HG03135 (cell line): ENCODE data around the gene BET1L.
A peak's percentile ranks its signal among the peaks of the same experiment; 100 is the strongest.

Source experiments
- ATAC-seq: cut with Tn5 transposase; IDR thresholded peaks from one replicate; pipeline ENCODE4 v1.9.1; 2021; ENCODE audit warnings: mild to moderate bottlenecking, moderate library complexity; ENCODE audit not compliant: unreplicated experiment

BET1L gene

DNA sequence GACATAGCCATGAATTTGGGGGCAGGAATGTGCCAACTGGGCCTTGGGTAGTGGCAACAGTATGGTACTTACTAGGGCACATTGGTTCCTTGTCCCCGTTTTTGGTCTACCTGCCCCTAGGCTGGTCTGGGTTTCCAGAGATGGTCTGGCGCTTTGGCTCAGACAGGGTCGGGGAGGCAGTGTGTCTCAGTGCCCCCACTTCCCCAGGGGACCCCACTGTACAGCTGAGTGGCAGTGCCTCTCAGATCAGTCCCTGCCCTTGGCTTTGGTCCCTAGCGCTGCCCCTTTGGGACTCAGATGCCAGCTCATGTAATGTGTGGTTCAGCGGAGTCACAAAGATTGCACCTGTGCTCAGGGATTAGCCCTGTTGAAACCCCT lies 3.6 kb upstream of the BET1L start:
- ATAC-seq: no peak

DNA sequence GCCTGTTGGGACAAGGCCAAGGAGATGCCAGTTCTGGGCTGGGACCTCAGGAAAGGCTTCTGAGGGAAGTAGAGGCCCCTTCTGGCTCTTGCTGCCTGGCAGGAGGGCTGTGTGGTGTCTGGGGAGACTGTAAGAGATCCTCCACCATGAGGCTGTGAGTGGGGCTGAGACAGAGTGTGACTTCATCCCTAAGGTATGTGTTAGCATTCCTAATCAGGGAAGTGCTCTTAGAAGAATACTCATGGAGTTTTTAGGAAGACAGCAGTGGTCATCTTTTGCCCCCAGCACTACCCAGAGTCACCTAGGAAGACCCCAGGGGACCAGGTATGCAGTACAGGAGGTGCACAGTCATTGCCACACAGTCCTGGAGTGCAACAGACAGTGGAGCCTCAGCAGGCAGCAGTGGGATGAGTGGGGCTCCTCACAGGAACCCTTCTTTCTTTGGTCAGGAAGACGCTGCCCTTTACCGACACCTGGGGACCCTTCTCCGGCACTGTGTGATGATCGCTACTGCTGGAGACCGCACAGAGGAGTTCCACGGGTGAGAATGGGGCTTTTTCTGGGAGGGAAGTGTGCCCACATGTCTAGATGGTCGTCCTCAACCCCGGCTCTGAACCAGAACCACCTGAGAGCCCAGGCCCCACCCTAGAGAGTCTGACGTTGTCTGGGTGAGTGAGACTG lies 3.1 kb upstream of the BET1L start:
- no peak for ATAC-seq

DNA sequence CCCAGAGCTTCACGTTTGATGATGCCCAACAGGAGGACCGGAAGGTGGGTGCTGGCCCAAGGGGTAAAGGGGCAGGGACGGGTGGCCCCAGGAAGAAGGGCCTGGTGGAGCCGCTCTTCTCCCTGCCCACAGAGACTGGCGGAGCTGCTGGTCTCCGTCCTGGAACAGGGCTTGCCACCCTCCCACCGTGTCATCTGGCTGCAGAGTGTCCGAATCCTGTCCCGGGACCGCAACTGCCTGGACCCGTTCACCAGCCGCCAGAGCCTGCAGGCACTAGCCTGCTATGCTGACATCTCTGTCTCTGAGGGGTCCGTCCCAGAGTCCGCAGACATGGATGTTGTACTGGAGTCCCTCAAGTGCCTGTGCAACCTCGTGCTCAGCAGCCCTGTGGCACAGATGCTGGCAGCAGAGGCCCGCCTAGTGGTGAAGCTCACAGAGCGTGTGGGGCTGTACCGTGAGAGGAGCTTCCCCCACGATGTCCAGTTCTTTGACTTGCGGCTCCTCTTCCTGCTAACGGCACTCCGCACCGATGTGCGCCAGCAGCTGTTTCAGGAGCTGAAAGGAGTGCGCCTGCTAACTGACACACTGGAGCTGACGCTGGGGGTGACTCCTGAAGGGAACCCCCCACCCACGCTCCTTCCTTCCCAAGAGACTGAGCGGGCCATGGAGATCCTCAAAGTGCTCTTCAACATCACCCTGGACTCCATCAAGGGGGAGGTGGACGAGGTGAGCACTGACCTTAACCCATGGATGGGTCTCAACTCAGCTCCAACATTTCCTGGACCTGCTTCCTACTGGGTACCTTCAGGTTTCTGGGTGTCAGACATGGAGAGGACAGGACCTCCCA lies 2.3 kb upstream of the BET1L start:
- ATAC-seq: no peak

GRCh38 chr11:208917-209260 lies 1.7 kb upstream of the BET1L start:
- no peak for ATAC-seq

- peak; percentile 35 for ATAC-seq
These were observed 1.1 kb upstream of the BET1L start for GRCh38 chr11:208181-208916.

DNA sequence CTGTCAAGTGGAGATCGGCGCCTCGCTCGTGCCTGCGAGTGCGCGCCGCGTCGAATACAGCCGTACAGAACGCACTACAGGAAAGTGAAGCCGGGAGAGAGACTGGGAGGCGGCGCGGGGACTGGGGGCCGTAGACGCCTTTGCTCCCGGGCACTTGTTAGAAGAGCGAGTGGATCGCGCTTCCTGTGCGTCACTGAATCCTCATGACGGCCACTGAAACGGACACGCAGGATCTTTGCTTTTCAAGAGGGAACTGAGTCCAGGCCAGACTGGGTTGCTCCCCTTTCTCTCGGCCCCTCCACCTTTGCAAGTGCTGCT lies 623 bp upstream of the BET1L start:
- peak; percentile 5 for ATAC-seq

DNA sequence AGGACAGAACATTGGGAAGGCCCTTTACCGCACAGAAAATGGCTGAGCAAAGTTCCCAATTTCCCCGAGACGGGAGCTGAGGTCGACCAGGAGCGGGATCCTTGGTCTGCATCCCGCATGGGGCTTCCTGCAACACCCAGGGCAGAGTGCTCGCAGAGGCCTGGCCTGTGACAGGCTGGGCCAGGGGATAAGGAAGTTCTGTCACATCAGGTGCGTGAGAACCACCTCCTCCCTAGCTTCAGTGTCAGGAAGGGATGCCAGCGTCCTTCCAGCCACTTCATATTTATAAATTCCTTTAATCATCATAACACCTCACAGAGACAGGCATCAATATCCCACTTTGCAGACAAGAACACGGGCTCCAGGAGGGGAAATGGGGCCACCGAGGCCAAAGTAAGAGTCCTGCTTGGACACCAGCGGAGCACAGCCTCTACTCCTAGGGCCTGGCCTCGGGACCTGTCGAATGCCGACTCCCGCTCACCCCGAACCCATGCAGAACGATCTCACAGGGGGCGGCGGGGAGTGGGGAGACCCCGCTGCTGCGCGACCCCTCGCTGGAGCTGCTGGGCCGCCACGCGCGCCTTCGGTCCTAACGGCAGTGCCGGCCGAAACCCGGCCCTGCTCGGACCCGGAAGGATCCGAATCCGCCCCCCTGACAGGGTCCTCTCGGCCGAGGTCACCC lies 532 bp downstream of the BET1L start:
- peak; percentile 2 for ATAC-seq

DNA sequence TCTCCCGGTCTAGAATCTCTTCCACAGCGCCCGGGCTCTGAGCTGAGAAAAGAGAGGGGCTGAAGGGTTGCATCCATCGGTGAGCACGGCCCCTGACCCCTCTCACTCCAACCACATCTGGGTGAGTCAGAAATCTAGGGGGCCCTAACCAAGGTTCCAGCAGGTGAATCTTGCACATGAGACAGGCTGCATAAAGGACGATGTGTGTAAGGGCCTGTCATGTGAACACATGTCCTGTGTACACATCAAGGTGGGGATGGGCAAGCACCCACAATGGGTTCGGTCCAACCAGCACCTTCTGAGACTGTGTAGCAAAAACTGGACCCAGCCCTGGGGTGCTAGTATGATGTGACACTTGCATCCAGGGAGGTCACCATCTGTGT lies 1.2 kb downstream of the BET1L start:
- no peak for ATAC-seq

GRCh38 chr11:205221-206001 lies 1.8 kb downstream of the BET1L start:
- no peak for ATAC-seq

DNA sequence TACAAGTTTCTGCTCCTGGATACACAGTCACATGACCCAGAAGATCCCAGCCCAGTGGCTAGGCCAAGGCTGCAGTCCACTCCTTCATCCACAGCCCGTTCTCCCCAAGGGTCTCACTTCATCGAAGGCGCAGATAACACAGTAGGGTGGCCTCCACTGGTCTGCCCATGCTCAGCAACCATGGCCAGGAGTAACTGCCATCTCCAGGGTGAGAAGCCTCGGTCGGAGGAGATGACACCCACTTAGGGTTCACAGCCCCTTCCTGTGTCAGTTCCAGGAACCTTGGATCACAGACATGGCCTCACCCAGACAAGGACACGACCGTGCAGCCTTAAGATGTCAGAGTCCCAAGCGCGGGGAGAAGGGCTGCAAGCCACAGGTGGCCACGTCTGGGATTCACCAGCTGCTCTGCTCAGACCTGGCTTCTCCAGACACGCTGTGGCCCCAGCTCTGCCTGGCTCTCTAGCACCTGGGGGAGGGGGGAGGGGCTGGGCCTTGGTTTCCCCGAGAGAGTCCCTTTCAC lies 2.6 kb downstream of the BET1L start:
- ATAC-seq: no peak

DNA sequence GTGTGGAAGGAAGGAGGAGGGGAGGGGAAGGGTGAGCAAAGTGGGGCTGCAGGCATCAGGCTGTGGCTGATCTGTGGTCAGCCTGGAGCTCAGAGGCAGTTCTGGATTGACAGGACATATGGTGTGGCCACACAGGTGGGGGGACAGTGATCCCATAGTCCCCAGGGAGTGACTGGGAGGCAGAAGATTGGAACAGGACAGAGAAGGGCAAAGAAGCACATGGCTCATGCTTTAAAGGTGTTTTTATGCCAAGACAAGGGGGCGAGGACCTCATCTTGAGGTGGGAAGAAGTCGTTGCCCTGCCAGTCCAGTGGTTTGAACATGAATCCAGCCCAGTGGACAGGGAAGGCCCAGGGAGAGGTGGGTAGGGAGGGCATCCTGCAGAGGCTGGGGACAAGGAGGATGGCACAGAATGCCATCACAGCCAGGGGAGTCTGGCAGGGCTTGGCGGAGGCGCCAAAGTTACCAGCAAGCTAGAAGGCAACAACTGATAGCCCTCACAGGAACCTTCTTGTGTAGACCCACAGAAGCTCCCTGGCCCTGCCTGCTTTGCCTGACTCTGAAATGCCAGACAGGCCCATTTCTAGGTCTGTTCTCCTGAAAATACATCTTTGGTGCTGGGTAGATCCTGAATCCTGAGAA lies 3.1 kb downstream of the BET1L start:
- no peak for ATAC-seq

- no peak for ATAC-seq
These were observed 3.9 kb downstream of the BET1L start for GRCh38 chr11:203056-203944.

DNA sequence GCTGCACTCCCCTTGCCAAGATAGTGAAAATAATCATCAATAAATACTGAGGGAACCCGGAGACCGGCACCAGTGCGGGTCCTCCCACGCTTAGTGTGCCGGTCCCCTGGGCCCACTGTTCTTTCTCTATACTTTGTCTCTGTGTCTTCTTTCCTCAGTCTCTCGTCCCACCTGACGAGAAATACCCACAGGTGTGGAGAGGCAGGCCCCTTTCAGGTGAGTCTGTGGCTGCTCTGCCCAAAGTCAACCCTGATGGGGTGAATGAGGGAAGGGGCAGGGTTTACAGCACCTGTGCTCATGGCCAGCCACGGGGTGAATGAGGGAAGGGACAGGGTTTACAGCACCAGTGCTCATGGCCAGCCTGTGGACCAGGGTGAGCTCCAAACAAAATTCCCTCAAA lies 4.7 kb downstream of the BET1L start:
- ATAC-seq: no peak

- ATAC-seq: no peak
These were observed 5.2 kb downstream of the BET1L start for GRCh38 chr11:201966-202365.

GRCh38 chr11:200224-201003 lies 6.8 kb downstream of the BET1L start:
- ATAC-seq: no peak

- ATAC-seq: no peak
These were observed 7.4 kb downstream of the BET1L start for GRCh38 chr11:199782-200181.

DNA sequence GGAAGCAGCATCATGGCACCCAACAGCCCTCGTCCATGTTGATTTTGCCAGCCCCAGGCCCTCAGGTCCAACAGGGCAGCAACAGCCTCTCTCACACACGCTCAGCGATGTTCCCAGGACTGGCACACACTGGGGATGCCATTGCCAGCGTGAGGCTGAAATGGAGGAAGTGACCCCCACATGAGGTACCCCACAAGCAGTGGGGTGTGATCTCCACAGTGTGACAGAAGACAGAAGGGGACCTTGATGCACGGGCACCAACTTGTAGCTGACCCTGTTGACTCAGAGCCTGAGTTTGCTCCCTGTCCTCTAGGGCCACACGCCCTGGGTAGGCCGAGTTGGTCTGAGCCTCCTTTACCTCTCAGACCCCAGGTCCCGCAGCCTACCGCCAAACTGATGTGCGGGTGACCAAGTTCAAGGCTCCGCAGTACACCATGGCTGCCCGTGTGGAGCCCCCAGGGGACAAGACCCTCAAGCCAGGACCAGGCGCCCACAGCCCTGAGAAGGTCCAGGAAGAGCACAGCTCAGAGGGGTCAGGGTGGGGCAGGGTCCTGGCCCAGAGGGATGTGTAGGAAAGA lies 8.1 kb downstream of the BET1L start:
- no peak for ATAC-seq

- no peak for ATAC-seq
These were observed 8.9 kb downstream of the BET1L start for GRCh38 chr11:198236-198806.
